NK-92 treated with Interleukin-12 subunit alpha and Interleukin-12 subunit beta, amount 100 ng/mL, for 24 hours (cell line): ENCODE data around the gene CSMD2.

Experiments
- DNase-seq: peaks from one replicate; lab custom pipeline; 2025; lab: John Stamatoyannopoulos, UW

Gene CSMD2

DNA sequence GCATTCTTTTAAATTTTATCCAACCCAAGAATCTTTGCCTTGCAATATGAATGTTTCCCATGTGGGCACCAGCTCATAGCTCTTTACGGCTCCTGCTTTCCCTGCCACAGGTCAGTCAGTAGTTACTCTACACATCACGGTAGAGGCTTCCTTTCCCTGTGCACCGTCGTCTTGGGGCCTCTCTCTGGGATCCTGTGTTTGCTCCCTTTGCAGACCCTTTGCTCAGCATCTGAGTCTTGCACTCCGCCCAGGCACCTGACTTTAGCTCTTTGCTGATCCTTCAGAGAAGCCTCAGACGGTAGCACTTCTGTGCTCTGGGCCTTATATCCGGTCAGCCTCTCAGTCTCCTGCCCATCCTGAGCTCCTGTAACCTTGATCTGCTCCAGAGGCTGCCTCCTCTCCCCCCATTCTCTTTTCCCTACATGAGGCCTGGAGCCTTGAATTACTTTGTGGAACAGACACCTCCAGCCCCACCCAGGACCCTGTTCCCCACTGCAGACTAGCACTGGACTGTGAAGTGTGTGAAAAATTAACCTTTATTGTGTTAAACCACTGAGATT is 484.7 kb downstream of the CSMD2 start:
- no peak for DNase-seq

DNA sequence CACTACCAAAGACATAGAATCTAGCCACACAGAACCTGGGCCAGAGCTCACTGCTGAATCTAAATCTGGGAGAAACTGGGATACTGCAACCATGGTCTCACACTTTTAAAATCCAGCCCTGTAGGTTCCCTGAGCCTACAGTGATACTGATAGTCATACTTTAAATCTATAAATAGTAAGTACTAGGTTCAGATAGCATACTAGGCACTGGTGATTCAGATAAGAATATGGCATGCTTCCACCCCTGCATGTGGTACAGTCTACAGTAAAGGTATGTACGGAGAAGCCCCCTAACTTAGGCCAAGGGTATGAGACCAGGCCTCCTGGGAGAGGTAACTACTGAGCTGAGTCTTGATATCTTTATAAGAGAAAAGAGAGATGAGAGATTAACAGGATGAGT is 494.5 kb downstream of the CSMD2 start:
- no peak for DNase-seq

DNA sequence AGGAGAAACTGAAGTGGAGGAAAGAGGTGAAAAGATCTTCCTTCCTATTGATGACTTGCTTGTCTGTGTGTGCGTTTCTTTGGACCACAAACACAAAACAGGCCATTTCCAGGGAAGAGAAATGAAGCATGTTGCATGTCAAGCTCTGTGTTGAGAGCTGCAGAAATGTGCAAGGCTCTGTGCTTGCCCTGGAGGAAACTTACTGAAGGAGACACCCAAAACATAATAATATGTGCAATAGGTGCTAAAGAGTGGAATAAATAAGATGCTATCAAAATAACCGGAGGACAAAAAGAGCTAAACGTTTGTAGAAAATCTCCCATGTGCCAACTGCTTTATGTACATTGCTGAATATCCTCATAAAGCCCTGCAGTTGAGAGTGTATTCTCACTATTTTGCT is 496.3 kb downstream of the CSMD2 start:
- DNase-seq, result no peak

DNA sequence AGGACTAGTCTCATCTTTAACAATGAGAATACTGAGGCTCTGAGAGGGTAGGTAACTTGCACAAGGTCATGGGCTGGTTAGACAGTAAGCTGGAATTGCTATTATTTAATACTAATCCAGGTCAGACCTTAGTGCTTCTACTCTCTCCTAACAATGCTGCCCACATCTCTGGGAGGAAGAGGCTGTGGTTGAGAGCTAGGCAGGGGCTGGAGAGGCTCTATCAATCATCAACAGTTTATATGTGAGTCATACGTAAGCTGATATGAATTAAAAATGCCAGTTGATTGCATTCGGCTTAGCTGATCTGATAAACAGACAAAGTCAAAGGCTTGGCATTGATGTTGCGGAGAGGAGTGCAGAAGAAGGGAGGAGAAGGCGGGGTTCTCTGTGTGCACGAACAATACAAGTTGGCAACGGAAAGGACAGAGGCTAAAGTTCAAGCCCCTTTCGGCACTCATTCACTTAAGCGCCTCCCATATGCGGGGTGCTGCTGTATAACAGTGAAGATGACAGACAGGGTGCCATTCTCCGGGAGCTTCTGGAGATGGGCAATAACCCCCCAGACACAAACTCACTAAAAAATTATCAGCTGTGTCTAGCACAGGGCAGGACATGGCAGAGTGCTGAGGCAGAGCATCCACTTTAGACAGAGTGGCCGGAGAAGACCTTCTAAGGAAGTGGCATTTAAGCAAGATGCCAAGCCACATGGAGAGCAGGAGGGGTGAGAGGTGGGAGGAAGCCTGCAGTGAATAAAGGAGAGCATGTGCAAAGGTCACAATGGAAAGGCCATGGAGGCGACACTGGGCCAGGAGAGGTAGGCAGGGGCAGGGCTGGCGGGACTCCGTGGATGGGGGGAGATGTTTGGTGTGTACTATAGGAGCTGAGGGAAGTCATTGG is 497.4 kb downstream of the CSMD2 start:
- no peak for DNase-seq

DNA sequence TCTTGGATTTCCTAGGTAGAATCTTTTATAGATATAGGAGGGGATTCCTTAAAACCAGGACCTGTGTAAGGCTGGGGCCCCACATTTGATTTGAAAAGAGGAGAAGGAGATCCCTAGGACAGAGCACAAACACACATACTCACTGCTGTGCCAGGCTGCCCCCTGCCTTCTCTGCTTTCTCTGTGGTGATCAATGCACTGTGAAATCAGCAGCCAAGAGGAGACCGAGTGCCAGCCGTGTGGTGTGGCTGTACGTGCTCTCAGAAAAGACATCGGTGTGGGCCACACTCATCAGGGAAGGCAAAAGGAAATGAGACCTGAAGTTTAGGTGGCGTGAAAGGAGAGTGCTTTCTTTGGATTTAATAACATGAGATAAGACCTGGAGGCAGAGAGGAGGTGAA is 498.4 kb downstream of the CSMD2 start:
- no peak for DNase-seq

DNA sequence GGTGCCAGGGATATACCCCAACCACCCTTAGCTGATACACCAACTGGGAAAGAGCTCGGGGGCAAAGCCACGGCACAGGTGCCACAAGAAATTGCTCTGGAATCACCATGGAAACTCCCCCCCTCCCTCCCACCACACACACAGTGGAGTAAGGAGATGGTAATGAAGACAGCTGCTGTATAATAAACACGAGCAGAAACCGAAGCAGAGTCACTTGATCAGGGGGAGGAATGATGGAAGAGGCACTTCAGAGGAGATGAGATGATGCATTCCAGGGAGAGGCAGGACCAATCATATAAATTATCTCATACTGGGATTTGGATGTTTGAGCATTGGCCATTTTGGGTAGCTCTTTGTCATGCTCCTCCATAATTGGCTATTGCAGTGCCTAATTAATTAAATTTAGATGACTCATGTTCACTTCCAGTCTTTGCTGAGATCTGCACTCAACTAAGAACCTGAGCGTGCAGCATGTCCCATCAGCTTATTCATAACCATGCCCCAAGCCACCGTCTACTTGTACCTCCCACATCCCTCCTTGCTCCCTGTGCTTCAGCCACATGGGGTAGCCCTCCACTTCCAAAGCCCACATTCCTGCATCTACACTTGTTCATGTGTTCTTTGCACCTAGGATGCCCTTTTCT is 503.1 kb downstream of the CSMD2 start:
- no peak for DNase-seq

DNA sequence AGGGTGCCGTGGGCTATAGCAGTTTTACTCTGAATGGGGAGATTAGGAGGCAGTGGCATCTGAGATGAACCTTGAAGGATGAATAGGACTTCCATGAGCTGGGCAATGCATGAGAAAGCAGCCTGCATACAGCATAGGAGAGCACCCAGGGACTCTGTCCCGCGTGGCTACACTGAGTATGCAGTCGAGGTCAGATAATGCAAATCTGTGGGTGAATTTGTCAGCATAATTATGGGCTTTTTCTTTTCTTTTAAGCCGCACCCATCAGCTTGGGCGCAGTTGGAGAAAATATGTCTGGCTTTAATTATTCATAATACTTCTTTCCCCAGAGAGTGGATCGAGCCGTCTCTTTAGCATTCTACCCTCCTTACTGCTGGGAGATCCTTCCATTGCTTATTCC is 504.1 kb downstream of the CSMD2 start:
- DNase-seq, result no peak

DNA sequence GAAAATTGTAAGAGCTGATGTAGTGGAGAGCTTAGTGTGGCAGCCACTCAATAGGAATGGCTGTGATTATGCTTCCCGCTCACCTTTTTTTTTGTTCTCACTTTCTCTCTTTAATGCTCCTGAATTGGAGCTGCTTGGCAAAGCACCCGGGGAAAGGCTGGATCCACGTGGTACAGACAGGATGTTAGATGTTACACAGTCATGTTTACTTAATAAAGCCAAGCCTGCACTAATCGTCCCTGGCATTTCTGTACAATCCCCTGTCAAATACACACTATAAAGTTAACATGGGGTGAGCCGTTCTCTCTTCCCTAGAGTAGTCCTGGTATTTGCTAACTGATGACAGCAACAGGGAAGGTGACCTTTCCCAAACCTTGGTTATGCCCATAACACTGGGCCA is 504.8 kb downstream of the CSMD2 start:
- DNase-seq, result no peak

DNA sequence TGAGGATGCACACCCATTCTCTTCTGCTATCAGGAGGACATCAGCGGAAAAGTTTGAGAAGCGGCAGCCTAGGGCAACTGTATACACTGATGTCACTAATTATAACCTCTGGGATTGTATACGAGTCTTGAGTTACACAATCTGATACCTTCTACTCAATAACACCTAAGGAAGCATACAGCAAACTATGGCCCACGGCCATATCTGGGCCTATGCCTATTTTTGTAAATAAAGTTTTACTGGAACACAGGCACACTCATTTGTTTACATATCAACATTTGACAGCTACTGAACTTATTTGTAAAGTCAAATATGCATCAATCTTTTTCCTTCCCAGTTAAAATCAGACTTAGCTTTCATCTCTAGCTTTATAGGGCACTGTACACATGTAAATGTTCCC is 505.4 kb downstream of the CSMD2 start:
- DNase-seq, result no peak

DNA sequence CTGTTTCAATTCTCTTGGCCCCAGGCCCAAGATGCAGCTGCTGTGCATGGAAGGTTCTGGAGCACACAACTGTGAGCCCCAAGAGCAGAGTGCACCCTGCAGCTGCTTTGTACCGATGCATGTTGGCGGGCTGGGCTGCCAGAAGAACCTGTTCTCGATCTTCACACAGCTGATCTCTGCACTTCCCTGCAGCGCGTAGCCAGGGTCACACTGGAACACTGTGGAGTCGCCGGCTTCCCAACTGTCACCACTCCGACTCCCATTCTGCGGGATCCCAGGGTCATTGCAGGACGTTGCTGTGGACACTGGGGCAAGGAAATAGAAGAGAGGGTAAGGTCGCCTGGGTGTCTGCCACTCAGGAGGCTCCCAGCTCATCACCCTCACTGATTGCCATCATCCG is 507.2 kb downstream of the CSMD2 start:
- DNase-seq, result no peak

DNA sequence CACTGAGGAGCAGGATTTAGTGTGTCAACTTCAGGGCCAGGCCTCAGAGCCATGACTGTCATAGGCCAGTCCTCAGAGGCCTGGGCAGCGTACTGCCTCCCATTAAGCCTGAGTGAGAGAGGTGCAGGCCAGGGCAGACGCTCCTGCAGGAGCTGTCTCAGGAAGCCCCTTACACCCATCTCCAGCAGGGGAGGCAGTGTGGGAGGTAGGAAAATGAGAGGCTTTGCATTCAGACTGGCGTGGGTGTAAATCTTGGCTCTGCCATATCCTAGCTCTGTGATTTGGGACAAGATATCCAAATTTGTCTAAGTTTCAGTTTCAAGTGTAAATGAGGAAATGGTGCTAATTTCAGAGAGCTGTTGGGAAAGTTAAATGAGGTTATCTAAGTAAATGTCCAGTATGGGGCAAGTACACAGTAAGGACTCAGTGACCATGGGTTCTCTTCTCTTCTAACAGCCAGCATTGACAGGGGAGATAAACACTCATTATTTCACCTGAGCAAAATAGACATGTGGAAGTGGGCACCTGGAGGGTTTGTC is 508.5 kb downstream of the CSMD2 start:
- no peak for DNase-seq

DNA sequence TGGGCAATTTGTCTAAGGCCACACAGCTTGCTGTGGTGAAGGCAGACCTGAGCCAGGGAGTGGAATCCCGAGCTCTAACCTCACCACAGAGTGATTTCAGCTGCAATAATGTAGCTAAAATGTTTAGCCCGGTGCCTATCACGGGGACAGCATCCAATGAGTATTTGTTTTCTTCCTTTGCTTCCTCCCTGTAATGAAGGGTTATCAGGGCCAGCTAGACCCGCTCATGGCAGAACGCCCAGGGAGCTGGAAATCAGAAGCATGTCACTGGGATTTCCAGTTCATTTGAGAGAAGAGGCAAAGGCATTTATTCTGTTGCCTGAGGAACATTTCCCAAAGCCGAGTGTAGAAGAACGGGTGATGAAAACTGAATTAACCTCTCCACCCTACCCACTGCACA is 509.5 kb downstream of the CSMD2 start:
- no peak for DNase-seq

DNA sequence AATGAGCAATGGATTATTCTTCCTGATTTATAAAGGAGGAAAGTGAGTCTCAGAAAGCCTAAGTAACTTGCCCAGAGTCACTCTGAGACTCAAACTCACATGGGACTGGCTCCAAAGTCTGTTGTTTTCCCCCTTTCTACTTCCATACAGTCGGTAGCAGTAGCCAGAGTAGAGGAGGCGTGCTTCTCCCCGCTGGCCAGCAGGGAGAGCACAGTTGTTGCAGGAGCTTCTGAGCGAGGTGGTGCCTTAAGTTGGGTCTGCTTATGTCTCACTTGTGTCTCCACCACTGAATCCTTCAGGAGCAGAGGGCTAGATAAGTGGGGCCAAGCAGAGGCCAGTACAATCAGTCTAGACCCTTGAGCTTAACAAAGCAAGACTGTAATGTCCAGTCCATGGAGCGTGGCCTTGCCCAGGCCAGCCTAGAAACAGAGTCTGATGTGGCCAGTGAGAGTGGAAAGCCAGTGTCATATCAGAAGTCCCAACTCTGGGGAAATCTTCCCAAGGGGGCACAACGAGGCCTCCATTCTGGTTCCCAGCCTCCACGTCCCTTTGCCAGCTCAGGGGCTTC is 510.7 kb downstream of the CSMD2 start:
- no peak for DNase-seq

DNA sequence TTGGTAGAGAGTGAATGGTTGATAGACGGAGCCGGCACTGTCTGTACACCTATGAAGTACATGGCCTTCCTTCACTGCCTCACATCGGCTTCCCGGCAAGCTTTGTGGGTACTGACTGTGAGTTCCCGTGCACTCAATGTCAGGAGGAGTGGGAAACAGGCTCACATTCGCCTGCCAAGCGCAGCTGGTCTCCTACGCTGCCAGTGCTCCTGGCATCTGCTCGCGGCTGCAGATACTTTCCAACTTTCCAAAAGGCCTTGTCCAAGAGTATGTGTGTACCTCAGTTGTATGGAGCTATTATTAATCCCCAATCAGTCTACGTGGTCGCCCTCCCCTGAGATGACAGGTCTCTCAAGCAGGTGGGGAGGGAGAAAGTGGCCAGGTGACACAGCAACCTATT is 511.8 kb downstream of the CSMD2 start:
- no peak for DNase-seq

DNA sequence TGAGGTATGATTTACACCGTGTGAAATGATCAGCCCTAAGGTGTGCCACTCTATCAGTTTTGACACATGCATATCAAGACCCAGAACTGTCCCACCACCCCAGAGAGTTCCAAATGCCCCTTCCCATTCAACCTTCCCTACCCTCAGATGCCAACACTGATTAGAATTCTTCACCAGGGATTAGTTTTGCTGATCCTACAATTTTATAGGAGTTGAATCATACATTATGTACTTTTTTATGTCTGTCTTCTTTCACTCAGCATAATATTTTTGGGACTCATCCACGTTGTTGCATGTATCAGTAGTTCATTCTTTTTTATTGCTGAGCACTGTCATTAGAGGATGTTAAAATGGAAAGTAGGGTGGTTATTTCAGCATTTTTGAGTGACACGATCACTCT is 514.3 kb downstream of the CSMD2 start:
- no peak for DNase-seq

DNA sequence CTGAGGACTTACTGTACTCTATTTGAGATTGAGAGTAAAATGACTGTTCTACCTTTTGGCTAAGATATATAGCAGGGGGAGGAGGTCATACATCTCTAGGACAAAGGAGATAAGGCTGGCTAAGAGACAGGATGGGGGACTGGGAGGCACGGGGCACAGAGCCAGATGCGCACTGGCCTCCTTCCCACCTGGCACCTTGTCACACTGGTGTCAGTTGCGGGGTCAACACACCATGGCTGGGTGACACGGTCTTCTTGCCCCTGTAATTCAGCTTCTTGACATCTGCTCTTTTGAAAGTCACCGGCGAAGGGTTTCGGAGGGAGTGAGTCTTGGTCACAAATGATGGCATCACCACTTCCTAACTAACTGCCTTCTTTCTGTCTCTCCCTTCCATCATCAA is 515.3 kb downstream of the CSMD2 start:
- DNase-seq, result no peak

DNA sequence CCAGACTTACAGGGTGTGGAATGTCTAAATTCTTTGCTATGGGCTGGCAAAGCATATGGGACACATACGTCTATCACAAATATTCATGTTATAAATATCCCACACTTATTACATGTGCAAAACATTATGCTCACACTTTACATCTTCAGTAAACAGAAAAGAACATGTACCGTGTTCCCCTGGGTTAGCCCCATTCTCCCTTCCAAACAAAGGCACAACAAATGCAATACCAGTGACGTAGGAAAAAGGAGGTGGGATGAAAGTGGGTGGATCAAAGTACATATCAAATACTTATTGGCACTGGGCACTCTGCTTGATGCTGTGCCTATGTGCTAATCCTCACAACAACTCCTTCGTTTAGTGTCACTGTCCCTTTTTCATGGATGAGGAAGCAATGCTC is 521.8 kb downstream of the CSMD2 start:
- DNase-seq, result no peak

DNA sequence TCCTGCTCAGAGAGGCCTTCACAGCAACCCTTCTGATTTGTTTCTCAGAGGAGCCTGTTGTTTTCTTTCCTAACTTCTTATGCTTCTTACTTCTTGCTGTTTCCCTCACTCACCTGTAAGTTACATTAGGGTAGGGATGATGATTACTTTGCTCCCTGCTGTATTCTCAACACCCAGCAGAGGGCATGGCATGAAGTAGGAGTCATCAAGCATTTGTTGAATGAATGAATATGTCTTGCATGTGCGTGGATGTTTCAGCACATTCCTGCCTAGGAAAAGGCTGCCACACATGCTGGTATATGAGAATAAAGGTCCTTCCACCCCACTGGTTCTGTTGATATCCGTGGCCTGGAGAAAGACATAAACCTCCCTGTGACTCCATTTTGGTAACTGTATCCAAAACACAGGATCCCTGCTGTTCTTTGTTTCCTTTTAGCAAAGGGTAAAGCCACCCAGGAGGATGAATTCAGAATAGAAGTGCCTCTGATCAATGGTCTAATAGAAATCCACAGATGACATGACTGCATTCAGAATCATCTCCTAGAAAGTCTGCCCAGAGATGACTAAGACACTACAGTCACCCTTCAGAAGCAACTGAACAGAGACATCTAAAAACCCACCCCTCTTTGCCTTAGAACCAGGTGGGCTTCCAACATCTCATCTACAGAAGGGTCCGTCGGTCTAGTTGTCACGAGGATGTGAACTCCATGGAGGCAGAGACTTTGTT is 523.8 kb downstream of the CSMD2 start:
- DNase-seq, result no peak

DNA sequence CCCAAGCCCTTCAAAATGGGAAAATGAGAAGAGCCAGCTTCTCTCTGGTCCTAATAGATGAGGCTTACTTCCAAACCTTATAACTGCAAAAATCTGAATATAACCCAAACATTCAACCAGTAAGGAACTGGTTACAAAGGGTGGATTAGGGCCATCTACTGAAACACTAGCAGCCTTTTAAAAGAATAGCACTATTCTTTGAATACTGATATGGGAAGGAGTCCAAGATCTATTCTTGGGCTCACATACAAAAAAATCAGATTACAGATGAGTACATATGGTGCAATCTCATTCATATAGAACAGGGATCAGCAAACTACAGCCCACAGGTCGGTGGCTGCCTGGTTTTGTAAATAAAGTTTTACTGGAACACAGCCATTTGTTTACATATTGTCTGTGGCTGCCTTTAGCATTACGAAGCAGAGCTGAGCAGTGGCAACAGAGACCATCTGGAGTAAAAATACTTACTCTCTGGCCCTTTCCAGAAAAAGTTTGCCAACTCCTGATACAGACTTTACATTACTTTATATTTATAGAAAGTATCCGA is 524.8 kb downstream of the CSMD2 start:
- DNase-seq, result no peak

DNA sequence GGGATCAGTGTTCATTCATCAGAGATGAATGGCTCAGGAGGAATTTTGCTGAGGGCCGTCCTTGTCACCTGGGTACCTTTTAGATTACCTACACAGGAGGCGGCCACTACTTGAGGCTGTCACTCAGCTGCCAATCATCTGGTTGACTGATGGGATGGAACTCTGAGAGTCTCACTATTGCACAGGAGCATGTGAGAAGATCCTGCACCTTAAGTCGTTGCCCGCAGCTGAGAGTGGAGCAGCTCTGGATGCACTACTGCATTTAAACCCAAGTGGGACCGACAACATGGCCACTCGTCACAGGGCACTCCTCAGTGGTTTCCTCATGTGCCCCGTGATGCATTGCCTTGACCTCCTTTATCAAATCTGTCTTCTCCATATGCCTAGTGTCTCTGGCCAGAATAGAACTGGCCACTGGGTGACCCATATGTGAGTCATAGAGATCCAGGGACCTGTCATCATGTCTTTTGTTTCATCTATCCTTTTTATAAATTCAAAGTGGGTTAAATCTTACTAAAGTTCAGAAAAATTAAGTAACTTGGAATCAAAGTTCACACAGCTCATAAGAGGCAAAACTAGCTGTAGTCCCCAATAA is 527.1 kb downstream of the CSMD2 start:
- DNase-seq, result no peak

DNA sequence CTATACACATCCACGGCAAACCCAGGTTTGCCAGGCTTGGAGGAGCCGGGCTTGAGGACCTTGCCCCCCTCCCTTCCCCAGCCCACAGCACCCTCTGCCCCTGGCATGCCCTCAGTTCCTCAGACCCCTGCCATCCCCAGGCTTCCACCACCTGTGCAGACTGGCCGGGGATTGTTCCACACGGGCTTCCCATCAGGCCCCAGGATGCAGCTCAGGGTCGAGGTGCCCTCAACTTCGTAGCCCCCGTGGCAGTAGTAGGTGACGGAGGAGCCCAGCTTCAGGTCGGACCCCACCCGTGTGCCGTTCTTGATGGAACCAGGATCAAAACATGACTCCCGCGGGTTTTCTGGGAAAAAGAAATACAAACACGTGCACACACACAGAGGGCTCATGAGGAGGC is 528.8 kb downstream of the CSMD2 start:
- DNase-seq, result no peak
